ENCODE results near the gene CAMK1D.

CAMK1D gene

DNA sequence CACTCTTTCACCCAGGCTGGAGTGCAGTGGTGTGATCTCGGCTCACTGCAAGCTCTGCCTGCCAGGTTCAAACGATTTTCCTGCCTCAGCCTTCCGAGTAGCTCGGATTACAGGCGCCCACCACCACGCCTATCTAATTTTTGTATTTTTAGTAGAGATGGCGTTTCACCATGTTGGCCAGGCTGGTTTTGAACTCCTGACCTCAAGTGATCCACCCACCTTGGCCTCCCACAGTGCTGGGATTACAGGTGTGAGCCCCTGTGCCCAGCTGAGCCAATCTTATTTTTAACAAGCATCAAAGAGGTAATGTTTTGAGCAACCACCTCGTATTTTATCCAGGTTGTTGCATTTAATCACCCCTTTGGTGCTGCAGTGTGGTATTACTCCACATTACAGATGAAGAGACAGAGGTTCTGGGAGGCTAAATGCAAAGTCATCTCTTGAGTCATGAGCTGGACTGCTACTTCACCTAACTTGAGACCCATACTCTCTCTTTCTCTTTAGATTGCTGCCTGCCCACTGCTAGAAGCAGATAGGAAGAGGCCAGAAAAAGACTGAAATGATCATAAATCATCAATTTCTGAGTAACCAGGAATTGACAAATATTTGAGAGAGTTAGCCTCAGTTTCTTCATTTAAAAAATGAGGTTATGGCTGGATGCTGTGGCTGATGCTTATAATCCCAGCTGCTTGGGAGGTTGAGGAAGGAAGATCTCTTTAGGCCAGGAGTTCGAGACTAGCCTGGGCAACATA, 116.2 kb downstream of the CAMK1D start:
- no peaks in the 10 kb centered on the region for H3K36me3 ChIP-seq (ENCODE audit: control insufficient read depth in 2 of 2, insufficient read depth in 1 of 2, low read length in 2 of 2)
- H3K9me3 ChIP-seq (ENCODE audit: control insufficient read depth, insufficient read depth, low read depth, low read length), result no peaks in the 10 kb centered on the region
- no peak overlapping the region for H3K27ac ChIP-seq (ENCODE audit: extremely low read depth, low read depth, low read length)
- H3K4me3 ChIP-seq (ENCODE audit: low read depth, low read length), result no peak overlapping the region
- TF ChIP-seq, protein P1, sequence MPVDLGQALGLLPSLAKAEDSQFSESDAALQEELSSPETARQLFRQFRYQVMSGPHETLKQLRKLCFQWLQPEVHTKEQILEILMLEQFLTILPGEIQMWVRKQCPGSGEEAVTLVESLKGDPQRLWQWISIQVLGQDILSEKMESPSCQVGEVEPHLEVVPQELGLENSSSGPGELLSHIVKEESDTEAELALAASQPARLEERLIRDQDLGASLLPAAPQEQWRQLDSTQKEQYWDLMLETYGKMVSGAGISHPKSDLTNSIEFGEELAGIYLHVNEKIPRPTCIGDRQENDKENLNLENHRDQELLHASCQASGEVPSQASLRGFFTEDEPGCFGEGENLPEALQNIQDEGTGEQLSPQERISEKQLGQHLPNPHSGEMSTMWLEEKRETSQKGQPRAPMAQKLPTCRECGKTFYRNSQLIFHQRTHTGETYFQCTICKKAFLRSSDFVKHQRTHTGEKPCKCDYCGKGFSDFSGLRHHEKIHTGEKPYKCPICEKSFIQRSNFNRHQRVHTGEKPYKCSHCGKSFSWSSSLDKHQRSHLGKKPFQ (tag by site-specific recombination; IDR thresholded peaks at IDR 0.05), result peak; percentile 16; the same call in 1 of the 2 replicates
- TF ChIP-seq, protein P2, sequence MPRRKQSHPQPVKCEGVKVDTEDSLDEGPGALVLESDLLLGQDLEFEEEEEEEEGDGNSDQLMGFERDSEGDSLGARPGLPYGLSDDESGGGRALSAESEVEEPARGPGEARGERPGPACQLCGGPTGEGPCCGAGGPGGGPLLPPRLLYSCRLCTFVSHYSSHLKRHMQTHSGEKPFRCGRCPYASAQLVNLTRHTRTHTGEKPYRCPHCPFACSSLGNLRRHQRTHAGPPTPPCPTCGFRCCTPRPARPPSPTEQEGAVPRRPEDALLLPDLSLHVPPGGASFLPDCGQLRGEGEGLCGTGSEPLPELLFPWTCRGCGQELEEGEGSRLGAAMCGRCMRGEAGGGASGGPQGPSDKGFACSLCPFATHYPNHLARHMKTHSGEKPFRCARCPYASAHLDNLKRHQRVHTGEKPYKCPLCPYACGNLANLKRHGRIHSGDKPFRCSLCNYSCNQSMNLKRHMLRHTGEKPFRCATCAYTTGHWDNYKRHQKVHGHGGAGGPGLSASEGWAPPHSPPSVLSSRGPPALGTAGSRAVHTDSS (tag by site-specific recombination; IDR thresholded peaks at IDR 0.05), result no peak
- TF ChIP-seq, protein P3, sequence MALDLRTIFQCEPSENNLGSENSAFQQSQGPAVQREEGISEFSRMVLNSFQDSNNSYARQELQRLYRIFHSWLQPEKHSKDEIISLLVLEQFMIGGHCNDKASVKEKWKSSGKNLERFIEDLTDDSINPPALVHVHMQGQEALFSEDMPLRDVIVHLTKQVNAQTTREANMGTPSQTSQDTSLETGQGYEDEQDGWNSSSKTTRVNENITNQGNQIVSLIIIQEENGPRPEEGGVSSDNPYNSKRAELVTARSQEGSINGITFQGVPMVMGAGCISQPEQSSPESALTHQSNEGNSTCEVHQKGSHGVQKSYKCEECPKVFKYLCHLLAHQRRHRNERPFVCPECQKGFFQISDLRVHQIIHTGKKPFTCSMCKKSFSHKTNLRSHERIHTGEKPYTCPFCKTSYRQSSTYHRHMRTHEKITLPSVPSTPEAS (tag by site-specific recombination; IDR thresholded peaks at IDR 0.05), result no peak
- TF ChIP-seq ZNF112 (tag by site-specific recombination; IDR thresholded peaks at IDR 0.05), result no peak
- TF ChIP-seq ZNF121 (tag by site-specific recombination; IDR thresholded peaks at IDR 0.05), result no peak
- TF ChIP-seq ZNF341 (tag by site-specific recombination; IDR thresholded peaks at IDR 0.05; ENCODE audit: low read depth), result no peak
- TF ChIP-seq, protein P4, sequence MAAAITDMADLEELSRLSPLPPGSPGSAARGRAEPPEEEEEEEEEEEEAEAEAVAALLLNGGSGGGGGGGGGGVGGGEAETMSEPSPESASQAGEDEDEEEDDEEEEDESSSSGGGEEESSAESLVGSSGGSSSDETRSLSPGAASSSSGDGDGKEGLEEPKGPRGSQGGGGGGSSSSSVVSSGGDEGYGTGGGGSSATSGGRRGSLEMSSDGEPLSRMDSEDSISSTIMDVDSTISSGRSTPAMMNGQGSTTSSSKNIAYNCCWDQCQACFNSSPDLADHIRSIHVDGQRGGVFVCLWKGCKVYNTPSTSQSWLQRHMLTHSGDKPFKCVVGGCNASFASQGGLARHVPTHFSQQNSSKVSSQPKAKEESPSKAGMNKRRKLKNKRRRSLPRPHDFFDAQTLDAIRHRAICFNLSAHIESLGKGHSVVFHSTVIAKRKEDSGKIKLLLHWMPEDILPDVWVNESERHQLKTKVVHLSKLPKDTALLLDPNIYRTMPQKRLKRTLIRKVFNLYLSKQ (tag by site-specific recombination; IDR thresholded peaks at IDR 0.05; ENCODE audit: borderline replicate concordance), result no peak
- TF ChIP-seq ZNF292 (tag by site-specific recombination; IDR thresholded peaks at IDR 0.05; ENCODE audit: borderline replicate concordance, low read depth), result no peak
- TF ChIP-seq, protein P5, sequence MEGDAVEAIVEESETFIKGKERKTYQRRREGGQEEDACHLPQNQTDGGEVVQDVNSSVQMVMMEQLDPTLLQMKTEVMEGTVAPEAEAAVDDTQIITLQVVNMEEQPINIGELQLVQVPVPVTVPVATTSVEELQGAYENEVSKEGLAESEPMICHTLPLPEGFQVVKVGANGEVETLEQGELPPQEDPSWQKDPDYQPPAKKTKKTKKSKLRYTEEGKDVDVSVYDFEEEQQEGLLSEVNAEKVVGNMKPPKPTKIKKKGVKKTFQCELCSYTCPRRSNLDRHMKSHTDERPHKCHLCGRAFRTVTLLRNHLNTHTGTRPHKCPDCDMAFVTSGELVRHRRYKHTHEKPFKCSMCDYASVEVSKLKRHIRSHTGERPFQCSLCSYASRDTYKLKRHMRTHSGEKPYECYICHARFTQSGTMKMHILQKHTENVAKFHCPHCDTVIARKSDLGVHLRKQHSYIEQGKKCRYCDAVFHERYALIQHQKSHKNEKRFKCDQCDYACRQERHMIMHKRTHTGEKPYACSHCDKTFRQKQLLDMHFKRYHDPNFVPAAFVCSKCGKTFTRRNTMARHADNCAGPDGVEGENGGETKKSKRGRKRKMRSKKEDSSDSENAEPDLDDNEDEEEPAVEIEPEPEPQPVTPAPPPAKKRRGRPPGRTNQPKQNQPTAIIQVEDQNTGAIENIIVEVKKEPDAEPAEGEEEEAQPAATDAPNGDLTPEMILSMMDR (tag by site-specific recombination; IDR thresholded peaks at IDR 0.05), result no peak
- TF ChIP-seq GLIS2 (tag by site-specific recombination; IDR thresholded peaks at IDR 0.05), result no peak
- TF ChIP-seq EGR2 (tag by site-specific recombination; IDR thresholded peaks at IDR 0.05; ENCODE audit: low read depth), result peak; percentile 75; the same call in 1 of the 2 replicates
- no peak for TF ChIP-seq ZNF843 (tag by site-specific recombination; IDR thresholded peaks at IDR 0.05)
- TF ChIP-seq ZNF266 (tag by site-specific recombination; IDR thresholded peaks at IDR 0.05; ENCODE audit: low read depth), result no peak
- TF ChIP-seq ZFHX2 (tag by site-specific recombination; conservative IDR thresholded peaks at IDR 0.05), result peak; percentile 50
- TF ChIP-seq, protein P6, sequence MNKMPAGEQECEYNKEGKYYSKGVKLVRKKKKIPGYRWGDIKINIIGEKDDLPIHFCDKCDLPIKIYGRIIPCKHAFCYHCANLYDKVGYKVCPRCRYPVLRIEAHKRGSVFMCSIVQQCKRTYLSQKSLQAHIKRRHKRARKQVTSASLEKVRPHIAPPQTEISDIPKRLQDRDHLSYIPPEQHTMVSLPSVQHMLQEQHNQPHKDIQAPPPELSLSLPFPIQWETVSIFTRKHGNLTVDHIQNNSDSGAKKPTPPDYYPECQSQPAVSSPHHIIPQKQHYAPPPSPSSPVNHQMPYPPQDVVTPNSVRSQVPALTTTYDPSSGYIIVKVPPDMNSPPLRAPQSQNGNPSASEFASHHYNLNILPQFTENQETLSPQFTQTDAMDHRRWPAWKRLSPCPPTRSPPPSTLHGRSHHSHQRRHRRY (tag by site-specific recombination; IDR thresholded peaks at IDR 0.05), result no peak
- H3K4me1 ChIP-seq (ENCODE audit: control insufficient read depth, insufficient read depth, low read length), result peaks cover 4% of the 10 kb centered on the region; the same call in 1 of the 2 replicates
- POLR2A ChIA-PET, result no interaction called here
- CTCF ChIA-PET, result no interaction called here

Measured in HEK293 (cell line).